GM21390 (cell line): ENCODE data around the gene LURAP1L.

Experiments used
- ATAC-seq: cut with Tn5 transposase; IDR thresholded peaks from one replicate; pipeline ENCODE4 v1.9.1; 2021; ENCODE audit not compliant: unreplicated experiment

Gene LURAP1L

DNA sequence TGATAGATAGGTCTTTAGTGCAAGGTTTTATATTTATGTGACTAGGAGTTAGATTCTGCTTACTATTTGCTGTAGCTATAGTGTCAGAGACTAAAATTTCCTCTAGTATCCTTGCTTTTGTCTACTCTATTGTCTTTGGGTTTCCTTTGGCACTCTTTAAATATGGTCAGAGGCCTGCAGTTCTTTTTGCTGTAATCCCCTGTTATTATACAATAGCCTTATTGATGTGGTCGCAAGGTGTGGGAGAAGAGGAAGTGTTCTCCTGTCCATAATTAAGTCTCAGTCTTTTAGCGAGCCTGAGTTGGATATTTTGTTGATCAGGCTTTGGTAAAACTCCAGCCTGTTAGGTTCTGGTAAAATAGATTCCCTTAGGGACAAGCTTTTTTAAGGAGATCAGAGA, 34.9 kb downstream of the LURAP1L start:
- ATAC-seq: no peak

DNA sequence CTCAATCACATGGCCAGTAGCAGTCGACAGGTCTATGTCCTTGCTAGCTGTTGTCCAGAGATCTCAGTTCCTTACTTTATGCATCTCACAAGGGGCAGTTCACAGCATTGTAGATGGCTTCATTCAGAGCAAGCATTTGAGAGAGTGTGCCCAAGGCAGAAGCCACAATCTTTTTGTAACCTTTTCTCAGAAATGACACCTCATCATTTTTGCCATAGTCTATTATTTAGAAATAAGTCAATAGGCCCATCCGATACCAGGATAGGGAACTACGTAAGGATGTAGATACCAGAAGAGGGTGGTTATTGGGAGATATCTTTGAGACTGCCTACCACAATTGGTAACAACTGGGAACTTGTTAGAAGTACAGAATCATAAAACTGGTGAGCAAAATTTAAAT, 37.1 kb downstream of the LURAP1L start:
- ATAC-seq: no peak

DNA sequence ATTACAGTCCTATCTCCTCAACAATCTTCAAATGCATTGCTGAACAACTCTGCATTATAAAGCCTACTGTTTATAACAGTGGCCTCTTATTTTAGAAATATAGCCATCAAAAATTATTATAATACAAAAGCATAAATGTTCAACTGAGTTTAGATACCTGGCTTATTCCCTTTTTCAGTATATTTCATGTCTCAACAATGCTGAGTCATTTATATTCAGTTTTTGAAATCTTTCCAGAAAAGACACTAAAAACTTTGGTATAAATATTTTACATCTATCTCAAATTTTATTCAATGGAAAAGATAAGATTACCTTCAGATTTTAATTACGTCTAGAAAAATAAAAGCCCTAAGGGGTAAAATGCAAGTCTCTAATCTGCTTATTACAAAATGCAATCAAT, 37.9 kb downstream of the LURAP1L start:
- ATAC-seq: no peak

DNA sequence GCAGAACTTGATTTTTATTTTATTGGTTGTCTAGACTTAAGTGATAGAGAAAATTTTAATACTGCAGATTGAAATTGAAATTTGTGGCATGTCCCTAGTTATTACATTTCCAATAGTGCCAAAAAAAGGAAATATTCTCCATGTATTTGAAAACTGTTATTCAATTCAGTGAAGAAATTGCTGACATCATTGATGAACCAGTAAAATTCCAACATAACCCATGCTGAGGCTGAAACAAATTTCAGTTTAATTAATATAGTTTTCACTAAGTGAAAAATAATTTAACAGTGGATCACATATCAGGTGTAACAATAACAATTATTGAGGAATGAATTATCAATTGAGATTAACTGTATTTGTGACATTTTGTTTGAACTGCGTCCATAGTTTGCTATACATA, 38.7 kb downstream of the LURAP1L start:
- no peak for ATAC-seq

DNA sequence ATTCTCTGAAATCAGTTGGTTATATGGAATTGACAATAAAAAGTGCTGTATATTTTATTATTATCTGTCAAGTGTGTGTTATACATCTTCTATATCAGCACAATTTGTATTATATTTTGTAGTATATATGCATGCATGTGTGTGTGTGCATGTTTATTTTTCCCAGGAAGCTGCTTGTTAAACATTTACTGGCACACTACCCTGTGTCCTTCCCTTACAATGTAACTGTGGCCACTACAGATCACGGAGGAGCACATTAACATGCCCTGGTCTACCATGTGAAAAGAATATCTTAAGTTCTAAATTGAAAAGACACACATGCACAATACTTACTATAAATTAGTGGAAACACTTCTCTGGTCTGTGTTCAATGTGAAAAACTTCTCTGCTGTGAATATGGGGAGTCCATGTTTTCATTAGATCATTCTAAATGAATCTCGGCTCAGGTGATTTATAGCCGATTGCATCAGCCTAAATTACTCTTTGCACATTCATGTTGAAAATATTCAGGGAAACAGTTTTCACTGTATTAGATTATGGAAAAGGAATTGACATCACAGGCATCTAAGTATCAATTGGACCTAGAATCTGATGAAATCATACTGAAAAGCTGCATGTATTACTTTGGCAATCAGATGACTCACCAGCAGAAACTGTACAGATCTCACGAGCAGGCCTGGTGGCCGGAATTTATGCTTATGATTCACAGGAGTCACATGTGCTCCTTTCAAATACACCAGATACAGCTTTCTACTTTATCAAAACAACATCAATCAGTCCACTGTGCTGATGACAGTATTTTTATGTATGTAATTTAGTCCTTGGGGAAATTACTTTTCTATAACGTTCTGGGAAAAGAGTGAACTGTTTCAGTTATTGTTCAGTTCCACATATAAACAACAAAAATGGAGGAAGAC, 39.4 kb downstream of the LURAP1L start:
- ATAC-seq: no peak

DNA sequence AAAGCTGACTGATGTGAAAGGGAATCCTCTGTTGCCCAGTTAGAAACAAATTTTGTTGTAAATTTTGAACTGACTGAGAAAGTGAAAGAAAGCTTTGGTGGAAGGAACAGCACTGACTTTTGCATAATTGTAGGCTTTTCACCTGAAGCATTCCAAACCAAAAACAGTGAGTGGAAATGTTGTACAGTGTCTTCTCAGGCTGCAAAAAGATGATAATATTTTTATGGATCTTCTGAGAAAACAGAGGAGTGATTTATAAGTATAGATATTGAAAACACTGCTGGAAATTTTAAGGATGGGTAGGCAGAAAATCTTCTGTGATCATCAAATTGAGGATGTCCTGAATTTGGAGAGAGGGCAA, 40.0 kb downstream of the LURAP1L start:
- no peak for ATAC-seq

DNA sequence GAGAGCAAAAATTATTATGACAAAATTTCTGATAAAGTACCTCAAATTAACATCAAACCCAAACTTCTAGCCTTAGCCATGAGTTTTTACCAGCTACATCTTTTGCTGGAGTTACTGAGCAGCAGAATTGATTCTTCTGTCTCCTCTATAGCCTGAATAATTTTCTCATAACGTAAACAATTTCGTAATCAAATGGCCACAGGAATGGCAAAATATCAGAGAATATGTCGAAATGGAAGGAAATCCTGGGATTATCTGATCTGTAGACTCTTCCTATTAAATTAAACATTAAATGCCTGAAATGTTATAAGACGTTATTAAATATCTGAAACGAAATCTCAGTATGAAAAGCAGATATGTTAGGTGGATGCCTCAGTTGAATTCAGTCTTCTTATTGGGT, 41.1 kb downstream of the LURAP1L start:
- no peak for ATAC-seq

DNA sequence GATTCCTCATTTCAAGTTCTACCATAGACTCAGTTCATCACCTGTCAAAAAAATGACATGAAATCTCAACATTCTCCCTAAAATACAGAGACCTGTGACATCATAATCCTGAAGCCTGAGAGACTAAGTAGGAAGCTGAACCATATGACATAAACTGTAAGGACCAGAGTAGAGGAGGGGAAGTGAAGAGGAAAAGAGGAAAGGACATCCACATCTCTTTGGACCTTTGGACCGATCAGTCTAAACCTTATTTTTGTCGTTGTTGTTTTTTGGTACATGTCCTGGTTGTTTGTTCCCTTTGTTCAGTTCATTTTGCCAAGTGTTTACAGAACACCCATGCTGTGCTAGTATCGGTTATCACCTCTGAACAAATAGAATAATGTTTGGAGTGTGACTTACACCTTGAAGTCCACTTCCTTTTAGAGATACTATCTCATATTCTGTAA, 41.9 kb downstream of the LURAP1L start:
- no peak for ATAC-seq

DNA sequence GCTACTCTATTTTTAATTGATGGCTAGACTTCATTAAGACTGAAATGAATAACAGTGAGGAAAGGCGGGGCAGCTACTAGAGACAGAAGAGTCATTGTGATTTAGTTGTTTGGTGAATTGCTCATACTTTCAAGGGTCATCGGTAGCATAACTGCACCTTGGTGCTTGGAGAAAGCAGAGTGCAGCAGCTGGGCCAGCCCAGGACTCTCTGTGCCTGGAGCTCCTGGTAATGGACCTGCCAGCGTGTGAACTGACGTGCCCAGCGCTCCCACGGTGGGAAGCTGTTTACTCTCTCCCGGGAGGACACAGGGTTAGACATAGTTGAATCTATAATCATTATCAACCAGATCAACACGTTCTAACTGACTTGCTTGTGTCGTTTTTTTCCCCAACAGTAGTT, 42.9 kb downstream of the LURAP1L start:
- ATAC-seq: no peak

DNA sequence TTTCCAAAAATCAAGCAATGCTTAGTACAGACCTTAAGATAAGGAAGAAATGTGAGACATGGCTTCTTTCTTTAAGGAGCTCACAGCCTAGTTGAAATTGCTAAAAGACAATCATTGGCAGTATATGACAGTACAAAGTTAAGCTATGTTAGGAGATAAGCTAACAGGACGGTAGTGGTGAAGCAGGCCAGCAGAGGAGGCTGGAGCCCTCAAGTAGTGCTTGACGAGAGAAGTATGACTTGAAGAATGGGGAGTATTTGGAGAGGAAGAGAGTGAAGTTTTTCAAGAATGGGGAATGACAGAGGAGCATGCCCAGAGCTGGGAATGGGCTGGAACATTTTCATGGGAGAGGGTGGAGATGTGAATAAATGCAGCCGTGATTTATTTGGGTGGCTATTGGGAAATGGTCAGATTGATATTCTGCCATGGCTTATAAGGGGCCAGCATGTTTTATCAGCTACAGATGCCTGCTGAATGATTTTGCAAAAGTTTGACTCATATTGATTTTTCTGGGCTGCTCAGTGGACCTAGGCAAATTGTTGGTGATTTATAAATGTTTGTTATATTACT, 43.7 kb downstream of the LURAP1L start:
- no peak for ATAC-seq

DNA sequence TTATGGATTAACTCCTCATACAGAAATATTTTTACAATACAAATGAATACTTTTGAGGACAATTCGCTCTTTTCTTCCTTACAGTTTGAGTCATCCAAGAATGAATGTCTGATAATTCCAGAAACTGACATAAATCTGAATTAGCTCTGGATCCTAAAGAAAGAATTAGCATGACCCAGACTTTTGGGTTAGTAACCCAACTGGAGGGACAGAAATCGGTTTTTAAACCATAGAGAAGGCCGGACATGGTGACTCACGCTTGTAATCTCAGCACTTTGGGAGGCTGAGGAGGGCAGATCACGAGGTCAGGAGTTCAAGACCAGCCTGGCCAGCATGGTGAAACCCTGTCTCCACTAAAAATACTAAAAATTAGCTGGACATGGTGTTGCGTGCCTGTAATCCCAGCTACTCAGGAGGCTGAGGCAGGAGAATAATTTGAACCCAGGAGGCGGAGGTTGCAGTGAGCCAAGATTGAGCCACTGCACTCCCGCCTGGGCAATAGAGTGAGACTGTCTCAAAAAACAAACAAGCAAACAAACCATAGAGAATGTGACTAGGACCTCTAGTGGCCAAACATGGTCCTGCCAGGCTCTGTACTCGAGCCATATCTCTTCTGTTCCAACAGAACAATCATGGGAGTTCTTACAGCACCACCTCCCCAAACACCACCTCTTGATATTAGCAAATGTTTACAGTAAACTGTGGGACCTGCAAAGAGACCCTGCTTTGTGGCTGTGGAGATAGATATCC, 44.8 kb downstream of the LURAP1L start:
- ATAC-seq: peak; percentile 86

DNA sequence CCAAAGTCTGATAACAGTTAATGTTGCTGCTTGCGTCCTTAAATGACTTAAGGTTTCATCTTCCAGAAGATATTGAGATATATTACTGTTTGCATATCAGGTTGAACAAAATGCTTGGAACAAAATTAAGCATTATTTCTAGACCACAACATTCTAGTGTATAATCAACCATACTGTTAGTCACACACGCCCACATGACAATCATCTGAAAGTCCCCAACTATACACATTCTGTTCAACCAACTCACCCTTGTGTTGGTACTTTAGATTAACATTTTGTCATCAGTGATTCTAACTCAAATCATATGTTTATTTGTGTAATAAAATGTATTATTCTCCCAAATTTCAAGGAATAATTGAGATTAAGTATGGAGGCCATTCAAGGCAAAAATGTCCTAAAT, 47.3 kb downstream of the LURAP1L start:
- no peak for ATAC-seq

DNA sequence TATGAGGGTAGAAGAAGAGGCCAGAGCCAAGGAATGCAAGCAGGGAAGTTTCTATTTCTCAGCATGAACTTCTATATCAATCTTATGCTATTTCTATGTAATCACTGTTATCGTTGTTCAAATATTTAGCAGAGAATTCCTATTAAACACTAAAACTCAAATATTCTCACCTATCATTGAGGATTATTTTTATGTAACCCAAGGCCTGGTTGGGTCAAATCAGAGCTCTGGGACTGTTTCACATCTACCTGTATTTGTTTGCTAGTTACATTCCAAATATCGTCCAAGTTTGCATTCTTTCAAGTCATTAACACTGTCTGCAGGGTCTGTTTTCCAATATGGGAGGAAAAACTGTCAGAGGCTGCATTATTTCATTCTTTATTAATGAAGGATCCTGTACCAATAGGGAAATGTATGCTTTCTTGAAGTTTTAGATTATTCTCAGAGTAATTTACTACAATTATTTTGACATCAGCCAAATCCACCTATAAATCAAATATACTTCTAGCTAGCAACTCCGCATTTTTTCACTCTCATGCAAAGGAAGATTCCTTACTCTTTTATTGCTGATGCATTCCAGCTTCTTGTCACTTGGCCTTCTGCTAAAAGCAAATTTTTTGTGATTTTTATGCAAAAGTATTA, 52.2 kb downstream of the LURAP1L start:
- ATAC-seq: no peak

DNA sequence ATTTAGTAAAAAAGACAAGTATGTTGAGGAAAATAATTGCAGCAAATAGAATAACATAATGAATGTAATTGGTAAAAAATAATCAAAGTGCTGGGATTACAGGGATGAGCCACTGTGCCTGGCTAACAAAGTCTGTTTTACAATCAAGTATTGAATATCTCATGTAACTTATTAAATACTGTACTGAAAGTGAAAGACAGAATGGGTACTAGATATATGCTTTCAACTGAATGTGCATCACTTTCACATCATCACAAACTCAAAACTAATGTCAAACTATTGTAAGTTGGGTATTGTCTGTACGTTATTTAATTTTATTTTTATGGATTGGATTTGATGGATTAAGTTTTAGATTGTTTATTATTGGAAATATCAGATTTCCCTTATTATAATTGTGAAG, 58.9 kb downstream of the LURAP1L start:
- ATAC-seq: no peak

DNA sequence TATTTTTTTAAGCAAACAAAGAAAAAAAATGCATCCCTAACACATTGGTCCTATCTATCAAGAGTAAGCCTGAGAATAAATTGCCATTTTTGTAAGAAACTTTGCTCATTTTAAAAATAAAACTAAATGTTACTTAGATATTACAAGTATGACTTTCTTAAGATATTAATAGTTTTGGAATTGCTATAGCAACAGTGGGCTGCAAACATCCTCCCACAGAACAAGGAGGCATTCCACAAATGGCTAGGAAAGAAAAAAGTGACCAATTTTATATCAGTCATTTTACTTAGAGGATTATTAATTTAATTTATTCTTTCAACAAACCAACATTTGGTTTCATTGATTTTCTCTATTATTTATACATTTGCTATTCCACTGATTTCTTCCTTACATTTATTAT, 63.7 kb downstream of the LURAP1L start:
- no peak for ATAC-seq

DNA sequence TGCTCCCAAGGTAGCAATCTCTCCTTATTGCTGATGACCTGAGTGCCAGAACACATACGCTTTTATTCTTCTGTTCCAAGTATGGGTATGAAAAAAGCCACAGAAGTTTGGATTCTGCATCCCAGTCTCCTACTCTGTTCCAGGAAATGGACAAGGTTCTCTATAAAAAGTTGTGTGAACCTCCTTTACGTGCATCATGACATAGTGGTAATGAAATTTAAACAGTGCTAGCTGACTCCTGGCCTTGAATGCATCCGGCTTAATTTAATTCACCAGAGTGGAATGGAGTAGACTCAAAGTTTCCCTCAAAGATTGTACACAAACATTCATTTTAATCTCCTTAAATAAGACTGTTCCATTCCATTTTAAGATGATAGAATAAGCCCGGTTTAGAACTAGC, 68.9 kb downstream of the LURAP1L start:
- ATAC-seq: no peak

DNA sequence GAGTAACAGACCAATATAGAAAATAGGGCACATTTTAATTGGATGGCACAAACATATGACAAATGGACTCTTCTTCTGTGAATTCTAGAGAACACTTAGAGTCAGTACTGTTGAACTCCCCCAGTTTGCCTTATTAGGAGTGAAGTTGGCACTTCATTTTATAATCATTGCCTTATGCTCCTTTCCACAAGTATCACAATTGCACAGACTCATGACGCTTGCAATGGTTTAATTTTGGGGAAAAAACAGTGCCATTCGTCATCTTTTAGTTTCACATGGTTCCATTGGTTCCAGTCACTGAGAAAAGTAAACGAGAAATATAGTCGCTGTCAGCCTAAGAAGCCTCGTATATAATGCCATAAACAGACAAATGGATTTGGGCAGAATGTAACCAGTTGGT, 71.2 kb downstream of the LURAP1L start:
- ATAC-seq: no peak

DNA sequence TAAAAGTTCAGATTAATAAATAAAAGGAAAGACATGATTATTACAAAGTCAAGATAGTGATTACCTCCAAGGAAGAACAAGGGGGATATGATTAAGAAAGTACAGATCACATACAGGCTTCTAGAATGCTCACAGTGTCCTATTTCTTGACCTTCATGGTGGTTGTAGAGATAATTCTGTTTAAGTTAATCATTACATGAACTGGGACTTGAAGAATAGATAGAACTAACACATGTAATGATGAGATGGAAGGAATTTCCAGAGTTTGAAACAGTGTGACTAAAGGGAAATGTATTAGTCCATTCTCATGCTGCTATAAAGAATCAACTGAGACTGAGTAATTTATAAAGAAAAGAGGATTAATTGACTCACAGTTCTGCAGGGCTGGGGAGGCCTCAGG, 72.7 kb downstream of the LURAP1L start:
- no peak for ATAC-seq

DNA sequence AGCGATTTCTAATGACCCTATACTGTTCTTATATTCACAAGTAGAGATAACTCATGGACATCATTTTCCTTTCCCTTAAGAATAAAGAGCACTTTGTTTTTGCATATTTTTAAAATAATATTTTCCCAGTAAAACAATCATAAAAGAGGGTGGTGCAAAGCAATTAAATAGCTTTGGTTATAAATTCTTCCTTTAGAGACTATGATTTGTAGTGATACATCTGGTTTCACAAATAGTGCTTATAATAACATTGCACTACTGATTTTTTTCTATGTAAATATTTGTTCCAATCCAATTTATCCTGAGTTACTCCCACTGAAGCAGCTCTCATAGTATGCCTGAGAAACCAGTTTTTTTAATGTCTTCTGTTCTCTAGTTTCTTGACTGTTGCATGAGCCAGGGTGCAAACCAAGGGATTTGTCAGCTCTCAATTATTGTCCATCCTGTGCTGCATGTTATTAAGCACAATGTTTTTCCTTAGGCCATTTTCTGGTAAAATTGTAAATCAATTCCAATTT, 74.7 kb downstream of the LURAP1L start:
- ATAC-seq: no peak

DNA sequence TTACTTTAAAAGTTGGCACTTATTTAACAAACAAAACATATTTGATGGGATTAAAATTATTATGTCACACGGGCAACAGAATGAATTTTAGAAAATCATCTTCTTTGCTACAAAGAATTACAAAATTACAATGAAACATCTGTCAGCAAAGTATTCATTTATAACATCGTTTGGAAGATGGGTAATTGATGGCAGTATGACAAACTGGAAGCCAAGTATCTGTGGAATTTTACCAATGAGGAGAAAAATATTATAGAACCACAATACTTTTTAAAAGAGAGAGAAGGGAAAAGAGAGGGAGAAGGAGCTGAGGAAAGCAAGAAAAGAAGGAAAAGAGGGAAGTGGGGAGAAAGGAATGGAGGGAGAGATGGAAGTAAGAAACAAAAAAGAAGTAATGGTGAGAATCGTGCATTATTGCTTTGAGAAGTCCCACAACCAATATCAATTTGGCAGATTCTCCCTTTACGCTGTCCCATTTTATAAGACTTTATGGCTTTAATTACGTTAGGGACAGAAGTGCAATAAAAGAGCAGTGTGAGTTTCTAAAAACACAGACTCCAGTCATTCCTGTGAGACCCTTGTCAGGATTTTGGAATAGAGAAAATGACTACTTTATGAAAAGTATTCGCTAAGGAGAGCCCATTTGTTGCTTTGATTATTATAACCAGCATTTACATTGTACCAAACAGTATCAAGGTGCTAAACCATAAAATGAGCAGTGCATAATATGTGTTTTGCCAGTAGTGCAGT, 76.7 kb downstream of the LURAP1L start:
- ATAC-seq: no peak

DNA sequence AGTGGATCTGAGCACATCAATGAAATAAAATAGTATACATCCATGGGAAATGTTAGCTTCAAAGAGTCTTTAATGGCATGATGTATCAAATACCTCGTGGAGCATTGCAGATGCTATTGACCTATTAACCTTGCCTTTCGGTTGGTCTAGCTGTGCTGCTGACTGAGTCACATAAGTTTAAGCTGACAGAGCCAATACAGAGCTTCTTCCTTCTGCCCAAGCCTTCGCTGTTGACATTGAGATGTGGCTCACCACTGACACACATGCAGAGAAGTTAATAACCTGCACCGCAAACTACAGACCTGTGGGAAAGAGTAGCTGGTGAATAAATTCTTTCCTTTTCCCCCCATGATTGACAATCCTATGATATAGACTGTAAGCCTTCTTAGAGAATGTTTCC, 78.2 kb downstream of the LURAP1L start:
- no peak for ATAC-seq
